IMR-90 (cell line): ENCODE data around the gene WBP1. TPM values are rescaled to one million over a fixed set of nuclear protein-coding genes. Genes with fewer than 3 reads are reported as not detected.

Source experiments
- ATAC-seq: fragments of 200-7000 bp; cut with Tn5 transposase; 2 replicates; pipeline ENCODE4 v1.9.1; 2020; ENCODE audit warnings: low read depth, mild to moderate bottlenecking, moderate library complexity
- BruUV-seq: library from RNA; stranded (reverse); fragments of 400-500 nt; replicated peaks from 2 replicates; lab custom pipeline; 2021; lab: Mats Ljungman, UMichigan
- CTCF ChIA-PET: fragments of 300-600 bp; formaldehyde crosslinking; extraction: SDS; loops from one replicate; lab custom pipeline; 2021; ENCODE audit warnings: antibody characterized with exemption; lab: Yijun Ruan, JAX
- POLR2A ChIA-PET: fragments of 300-600 bp; sonication (Branson Sonifier 250); formaldehyde crosslinking; loops from one replicate; lab custom pipeline; 2022; ENCODE audit warnings: antibody characterized with exemption; ENCODE audit not compliant: unreplicated experiment; lab: Charles Lee
- DNase-seq: peaks from one replicate; pipeline ENCODE4 v3.0.0; 2013
- H2AFZ ChIP-seq: replicated peaks from 2 replicates; pipeline ENCODE3; 2013; ENCODE audit warnings: low read length, mild to moderate bottlenecking; ENCODE audit not compliant: poor library complexity
- H2AK5ac ChIP-seq: 2 replicates; pipeline ENCODE4 v1.6.1; 2013; ENCODE audit warnings: low read depth, low read length, inconsistent platforms
- H2AK9ac ChIP-seq: replicated peaks from 2 replicates; pipeline ENCODE3; 2013; ENCODE audit warnings: mild to moderate bottlenecking, low read depth, low read length, moderate library complexity; ENCODE audit not compliant: poor library complexity
- H2BK120ac ChIP-seq: 2 replicates; pipeline ENCODE4 v1.6.1; 2013; ENCODE audit warnings: low read depth, low read length, inconsistent platforms
- H2BK15ac ChIP-seq: 3 replicates; pipeline ENCODE4 v1.6.1; 2013; ENCODE audit warnings: low read depth, low read length, inconsistent platforms
- H2BK20ac ChIP-seq: 2 replicates; pipeline ENCODE4 v1.6.1; 2013; ENCODE audit warnings: low read depth, mild to moderate bottlenecking, inconsistent platforms, low read length, moderate library complexity
- H2BK5ac ChIP-seq: 2 replicates; pipeline ENCODE4 v1.6.1; 2013; ENCODE audit warnings: mild to moderate bottlenecking, low read depth, low read length, inconsistent platforms; ENCODE audit not compliant: poor library complexity, severe bottlenecking
- H3K14ac ChIP-seq: replicated peaks from 2 replicates; pipeline ENCODE4 v1.6.1; 2013; ENCODE audit warnings: low read depth, low read length, inconsistent platforms
- H3K18ac ChIP-seq: 2 replicates; pipeline ENCODE4 v1.6.1; 2013; ENCODE audit warnings: low read depth, low read length, control low read depth
- H3K23ac ChIP-seq: 2 replicates; pipeline ENCODE4 v1.6.1; 2013; ENCODE audit warnings: low read depth, low read length, inconsistent platforms
- H3K27ac ChIP-seq: 2 replicates; pipeline ENCODE4 v1.5.1; 2013; ENCODE audit warnings: mild to moderate bottlenecking, control low read depth, low read length; ENCODE audit not compliant: insufficient read depth
- H3K27me3 ChIP-seq: 2 replicates; pipeline ENCODE4 v1.6.1; 2013; ENCODE audit warnings: low read length; ENCODE audit not compliant: control insufficient read depth, insufficient read depth
- H3K36me3 ChIP-seq: 2 replicates; pipeline ENCODE4 v1.6.1; 2013; ENCODE audit warnings: low read length, mixed read lengths; ENCODE audit not compliant: control insufficient read depth, insufficient read depth
- H3K4ac ChIP-seq: 2 replicates; pipeline ENCODE4 v1.6.1; 2013; ENCODE audit warnings: low read depth, low read length, inconsistent platforms
- H3K4me1 ChIP-seq: 2 replicates; pipeline ENCODE4 v1.6.1; 2013; ENCODE audit warnings: low read length, mixed read lengths; ENCODE audit not compliant: control insufficient read depth, insufficient read depth
- H3K4me2 ChIP-seq: 2 replicates; pipeline ENCODE4 v1.6.1; 2013; ENCODE audit warnings: low read depth, mild to moderate bottlenecking, control low read depth, low read length, moderate library complexity
- H3K4me3 ChIP-seq: 2 replicates; pipeline ENCODE4 v1.5.1; 2013; ENCODE audit warnings: low read depth, mild to moderate bottlenecking, control low read depth, low read length, moderate library complexity; ENCODE audit not compliant: insufficient read depth
- H3K56ac ChIP-seq: 2 replicates; pipeline ENCODE4 v1.6.1; 2013; ENCODE audit warnings: low read length, inconsistent platforms; ENCODE audit not compliant: insufficient read depth; ENCODE audit errors: extremely low read depth
- H3K79me1 ChIP-seq, 2 experiments: 2 replicates each; pipeline ENCODE4 v1.6.1; 2013; ENCODE audit warnings: low read length in 2 of 2, inconsistent platforms in 1 of 2, low read depth in 1 of 2
- H3K9ac ChIP-seq: 2 replicates; pipeline ENCODE4 v1.6.1; 2013; ENCODE audit warnings: low read depth, low read length, control low read depth
- H3K9me1 ChIP-seq: 2 replicates; pipeline ENCODE4 v1.6.1; 2013; ENCODE audit warnings: low read length, inconsistent platforms; ENCODE audit not compliant: insufficient read depth
- H3K9me3 ChIP-seq: 2 replicates; pipeline ENCODE4 v1.6.1; 2013; ENCODE audit warnings: low read length; ENCODE audit not compliant: control insufficient read depth, insufficient read depth
- H4K20me1 ChIP-seq: 2 replicates; pipeline ENCODE4 v1.6.1; 2013; ENCODE audit warnings: low read length, inconsistent platforms; ENCODE audit not compliant: insufficient read depth
- H4K5ac ChIP-seq: 2 replicates; pipeline ENCODE4 v1.6.1; 2013; ENCODE audit warnings: mild to moderate bottlenecking, low read depth, low read length, control low read depth
- H4K8ac ChIP-seq, 2 experiments: 2 replicates each; pipeline ENCODE4 v1.6.1; 2013; ENCODE audit warnings: low read depth in 2 of 2, low read length in 2 of 2, control low read depth in 1 of 2, inconsistent platforms in 1 of 2
- H4K91ac ChIP-seq: 2 replicates; pipeline ENCODE4 v1.6.1; 2013; ENCODE audit warnings: low read depth, low read length, inconsistent platforms; ENCODE audit not compliant: insufficient read depth
- RAD21 ChIP-seq: IDR thresholded peaks from 2 replicates; pipeline ENCODE4 v1.6.1; 2012; ENCODE audit warnings: low read length, improper control_type of control experiment
- WGBS, 2 experiments: methylation state at CpG; one replicate each; pipeline versions ENCODE4 v1.1.5 to v1.1.7; 2013; ENCODE audit warnings: missing lambda C conversion rate in 2 of 2; ENCODE audit not compliant: insufficient read length in 1 of 2; ENCODE audit errors: extremely low coverage in 2 of 2; 5-methylcytosine and 5-hydroxymethylcytosine counted together
- dilution Hi-C: fragments of 300-500 bp; cut with HindIII; formaldehyde crosslinking; loops from one replicate; pipeline ENCODE4 v1.14.3; 2018; ENCODE audit warnings: low sequenced_read_pairs; ENCODE audit not compliant: unreplicated experiment
- in situ Hi-C: fragments of 300-500 bp; cut with MboI; formaldehyde crosslinking; loops from 3 replicates; pipeline ENCODE4 v1.14.3; 2019; ENCODE audit warnings: low sequenced_read_pairs, inconsistent platforms, mixed read lengths
- intact Hi-C: fragments of 100-400 bp; cut with micrococcal nuclease; formaldehyde crosslinking; loops from 2 replicates; pipeline ENCODE4 v1.10.0; 2022
- polyA plus RNA-seq, 3 experiments: library from polyadenylated mRNA; depleted of rRNA; stranded (reverse); fragments of >200 nt; gene quantifications; 2 replicates each; pipeline ENCODE4 v1.2.3, GENCODE V29; 2012; ENCODE audit warnings: low replicate concordance in 1 of 3
- total RNA-seq: library from RNA; depleted of rRNA; stranded (reverse); fragments of >200 nt; gene quantifications from 2 replicates; pipeline ENCODE4 v1.2.3, GENCODE V29; 2012

The WBP1 gene
- total and polyA plus RNA-seq, 2 of the 4 experiments (the other 2 are of a cell fraction) = 22.9 to 78.5 TPM

DNA sequence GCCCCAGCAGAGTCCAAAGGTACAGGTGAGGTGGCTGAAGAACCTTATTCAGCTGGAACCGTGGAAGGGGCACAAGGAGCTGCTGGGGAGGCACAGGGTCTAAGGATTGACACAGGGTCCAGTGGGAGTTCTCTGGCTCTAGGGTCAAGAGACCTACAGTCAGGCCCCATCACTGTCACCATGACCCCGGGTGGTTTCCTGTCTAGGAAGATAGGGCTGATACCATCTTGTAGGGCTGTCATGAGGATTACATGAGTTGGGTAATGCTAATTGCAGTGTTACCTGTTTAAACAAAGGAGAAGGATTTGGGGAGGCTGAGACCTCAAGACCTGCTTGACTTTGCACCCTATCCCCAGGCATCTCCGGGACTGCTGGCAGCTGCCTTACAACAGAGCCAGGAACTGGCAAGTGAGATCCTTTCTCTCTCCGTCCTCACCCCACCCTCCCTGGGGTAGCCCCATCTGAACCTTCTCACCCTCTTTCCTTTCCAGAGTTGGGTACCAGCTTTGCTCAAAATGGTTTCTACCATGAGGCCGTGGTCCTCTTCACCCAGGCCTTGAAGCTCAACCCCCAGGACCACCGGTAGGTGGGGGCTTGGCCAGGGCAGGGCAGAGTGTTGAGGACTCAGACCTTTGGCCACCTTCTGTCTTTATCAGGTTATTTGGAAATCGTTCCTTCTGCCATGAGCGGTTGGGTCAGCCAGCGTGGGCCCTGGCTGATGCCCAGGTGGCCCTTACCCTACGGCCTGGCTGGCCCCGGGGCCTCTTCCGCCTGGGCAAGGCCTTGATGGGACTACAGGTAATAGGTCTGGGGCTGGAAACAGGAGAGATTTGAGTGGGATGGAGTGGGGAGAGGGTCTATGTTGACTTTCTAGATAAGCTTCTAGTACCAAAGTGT lies 33.7 kb downstream of the WBP1 start:
- no peak for TF ChIP-seq RAD21
- Histone ChIP-seq H4K8ac (no peak overlapping the region), H3K9ac (no peak overlapping the region), H3K18ac (no peak overlapping the region), H4K20me1 (no peaks in the 10 kb centered on the region; the same call in 1 of the 2 replicates), H2AK5ac (no peak overlapping the region), H4K91ac (no peak overlapping the region), H2BK120ac (no peak overlapping the region), H3K4me1 (peaks cover 5% of the 10 kb centered on the region; the same call in 1 of the 2 replicates), H2BK15ac (no peak overlapping the region), H3K9me3 (no peaks in the 10 kb centered on the region), H3K4me2 (no peak overlapping the region), H3K4me3 (no peak overlapping the region), H3K27ac (no peak overlapping the region), H3K4ac (no peak overlapping the region), H3K56ac (no peak overlapping the region), H2BK5ac (no peak overlapping the region), H2AK9ac (peak overlapping the region; percentile 48), H3K23ac (no peak overlapping the region), H4K5ac (no peak overlapping the region), H3K9me1 (peaks cover 8% of the 10 kb centered on the region; the same call in 1 of the 2 replicates), H3K14ac (no peak overlapping the region), H3K79me1 (peaks cover 13 to 25% of the 10 kb centered on the region in 2 experiments), H3K36me3 (peaks cover 45% of the 10 kb centered on the region), H3K27me3 (no peaks in the 10 kb centered on the region), H2BK20ac (no peak overlapping the region), H2AFZ (no peak overlapping the region)
- DNase-seq = no peak
- ChIA-PET POLR2A (no interaction called here), CTCF (no interaction called here)
- in situ Hi-C loops = loop anchor here (25.0 kb wide), 1 partner anchor 370 kb away; no protein-coding TSS in a partner anchor
- dilution Hi-C loops = no loop called here
- intact Hi-C loops = no loop called here
- BruUV-seq = no TSS peak
- no peak for ATAC-seq
- WGBS, 2 experiments = 96% methylated on average over 9 of the region's 12 CpGs; no CpG with 5 or more reads in 1 of the 2 experiments
